NCI-H748 (cell line): ENCODE measurements around the gene HIRIP3.
"Not testable (repeated sequence)": the region's sequence is repeated elsewhere in the genome, so short reads cannot be mapped to it uniquely, and the experiment has no call there.

Experiments used
- DNase-seq: peaks from one replicate; lab custom pipeline; 2025; ENCODE audit not compliant: unreplicated experiment; lab: John Stamatoyannopoulos, UW

Gene HIRIP3

GRCh38 chr16:30017277-30017656 is 21.9 kb upstream of the HIRIP3 start:
- no peak for DNase-seq

DNA sequence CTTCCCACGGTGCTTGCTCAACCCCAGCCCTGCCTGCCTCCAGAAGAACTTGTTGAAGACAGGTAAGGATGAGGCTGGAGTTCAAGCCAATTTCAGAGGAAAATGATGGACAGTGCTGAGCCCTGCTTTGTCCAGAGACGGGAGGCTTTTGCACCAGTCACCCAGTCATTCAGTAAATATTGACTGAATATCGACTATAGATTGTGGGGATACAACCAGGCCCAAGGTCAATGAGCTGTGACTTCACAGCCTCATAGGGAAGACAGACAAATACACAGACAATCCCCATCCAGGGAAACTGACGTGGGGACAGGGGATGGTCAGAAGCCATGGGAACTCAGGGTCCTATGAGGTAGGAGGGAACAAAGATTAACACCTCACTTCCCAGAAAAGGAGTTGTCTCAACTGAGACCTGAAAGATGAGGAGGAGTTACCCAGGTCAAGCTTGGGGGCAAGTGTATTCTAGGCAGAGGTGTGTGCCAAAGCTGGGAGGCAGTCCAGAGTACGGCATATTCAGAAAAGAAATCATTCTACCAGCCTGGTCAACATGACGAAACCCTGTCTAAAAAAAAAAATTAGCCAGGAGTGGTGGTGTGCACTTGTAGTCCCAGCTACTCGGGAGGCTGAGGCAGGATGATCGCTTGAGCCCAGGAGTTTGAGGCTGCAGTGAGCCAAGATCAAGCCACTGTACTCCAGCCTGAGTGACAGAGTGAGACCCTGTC is 21.3 kb upstream of the HIRIP3 start:
- no peak for DNase-seq

- DNase-seq = not testable (repeated sequence)
These were observed 20.0 kb upstream of the HIRIP3 start for GRCh38 chr16:30015450-30015849.

DNA sequence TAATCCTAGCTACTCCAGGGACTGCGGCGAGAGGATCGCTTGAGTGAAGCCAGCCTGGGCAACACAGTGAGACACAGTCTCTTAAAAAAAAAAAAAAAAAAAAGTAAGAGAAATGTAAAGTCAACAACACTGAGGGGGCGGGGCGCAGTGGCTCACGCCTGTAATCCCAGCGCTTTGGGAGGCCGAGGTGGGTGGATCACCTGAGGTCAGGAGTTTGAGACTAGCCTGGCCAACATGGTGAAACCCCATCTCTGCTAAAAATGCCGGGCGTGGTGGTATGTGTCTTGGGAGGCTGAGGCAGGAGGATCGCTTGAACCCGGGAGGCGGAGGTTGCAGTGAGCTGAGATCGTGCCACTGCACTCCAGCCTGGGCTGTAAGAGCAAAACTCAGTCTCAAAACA is 17.2 kb upstream of the HIRIP3 start:
- DNase-seq = not testable (repeated sequence)

- DNase-seq = no peak
These were observed 16.5 kb upstream of the HIRIP3 start for GRCh38 chr16:30011714-30012504.

DNA sequence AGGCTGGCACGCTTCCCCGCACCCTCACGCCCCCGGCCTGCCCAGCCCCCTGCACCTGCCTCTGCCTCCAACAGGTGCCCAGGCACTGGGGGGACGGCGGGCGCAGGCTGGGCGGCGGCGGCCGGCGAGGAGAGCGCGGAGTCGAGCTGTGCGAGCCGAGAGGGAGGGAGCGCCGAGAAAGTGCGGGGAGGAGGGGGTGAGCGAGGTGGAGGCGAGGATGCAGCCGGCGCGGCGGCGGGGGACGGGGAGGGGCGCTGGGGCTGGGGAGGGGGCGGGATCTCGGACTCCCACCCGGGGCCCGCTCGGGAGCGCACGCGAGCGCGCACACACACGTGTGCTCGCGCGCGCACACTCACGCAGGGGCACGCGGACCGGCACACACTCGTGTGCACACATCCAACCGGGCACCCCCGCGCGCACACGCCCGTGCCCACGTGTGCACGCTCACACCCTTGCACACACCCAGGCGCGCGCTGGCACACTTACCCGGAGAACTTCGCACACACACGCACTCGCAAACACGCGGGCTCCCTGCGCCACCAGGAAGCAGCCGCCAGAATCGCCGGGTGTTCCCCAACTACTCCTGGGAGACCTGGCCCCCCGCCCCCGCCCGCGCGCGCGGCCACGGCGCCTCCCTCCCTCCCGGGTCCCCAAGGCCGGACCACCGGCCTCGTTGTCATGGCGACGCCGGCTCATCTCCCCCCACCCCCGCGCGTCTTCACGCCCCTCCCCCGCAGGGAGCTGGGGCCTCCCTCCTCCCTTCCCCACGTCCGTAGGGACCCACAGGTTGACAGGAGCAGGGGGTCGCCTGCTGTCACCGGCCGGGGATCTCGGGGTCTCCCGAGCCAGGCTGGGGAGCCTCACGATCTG is 15.7 kb upstream of the HIRIP3 start, which contains the start of gene DOC2A:
Gene DOC2A, minus strand, starts transcription at position 184 of the 870 bp plus-strand sequence. CDS start 805 bp downstream, outside the sequence.
- peak; percentile 60 for DNase-seq

GRCh38 chr16:30009990-30010843 is 14.8 kb upstream of the HIRIP3 start:
- DNase-seq = no peak

DNA sequence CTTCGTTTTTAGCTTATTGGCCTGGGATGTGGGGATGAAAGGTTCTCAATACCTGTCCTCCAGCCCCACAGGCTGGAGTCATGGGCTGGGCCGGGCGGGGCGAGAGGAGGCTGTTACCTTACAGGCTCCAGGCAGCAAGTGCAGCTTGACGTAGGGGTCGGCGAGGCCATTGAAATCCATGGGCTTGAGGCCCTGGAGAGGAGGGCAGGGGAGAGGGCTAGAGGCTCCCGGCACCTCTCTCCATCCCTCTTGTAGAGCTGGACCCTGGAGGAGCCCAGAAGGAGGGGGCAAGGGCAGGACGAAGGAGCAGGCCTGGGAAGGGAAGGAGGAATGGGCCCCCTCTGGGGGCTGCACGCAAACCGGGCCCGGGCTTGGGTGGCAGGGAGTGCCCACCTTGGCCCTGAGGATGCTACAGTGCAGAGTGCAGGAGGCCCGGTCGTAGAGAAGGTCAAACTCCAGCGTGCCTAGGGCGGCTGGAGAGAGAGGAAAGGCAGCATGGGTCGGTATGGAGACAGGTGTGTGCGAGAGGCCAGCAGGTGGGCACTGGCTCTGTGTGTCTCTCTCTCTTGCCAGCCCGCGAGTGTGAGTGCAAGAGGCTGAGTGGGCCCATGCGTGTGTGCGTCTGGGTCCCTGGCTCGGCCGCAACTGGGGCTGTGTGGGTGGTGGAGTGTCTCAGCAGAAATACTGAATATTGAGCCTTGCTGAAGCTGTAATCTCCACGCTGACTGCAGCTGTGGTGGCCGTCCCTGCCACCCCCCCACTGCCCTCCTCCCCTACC is 13.9 kb upstream of the HIRIP3 start:
- no peak for DNase-seq

DNA sequence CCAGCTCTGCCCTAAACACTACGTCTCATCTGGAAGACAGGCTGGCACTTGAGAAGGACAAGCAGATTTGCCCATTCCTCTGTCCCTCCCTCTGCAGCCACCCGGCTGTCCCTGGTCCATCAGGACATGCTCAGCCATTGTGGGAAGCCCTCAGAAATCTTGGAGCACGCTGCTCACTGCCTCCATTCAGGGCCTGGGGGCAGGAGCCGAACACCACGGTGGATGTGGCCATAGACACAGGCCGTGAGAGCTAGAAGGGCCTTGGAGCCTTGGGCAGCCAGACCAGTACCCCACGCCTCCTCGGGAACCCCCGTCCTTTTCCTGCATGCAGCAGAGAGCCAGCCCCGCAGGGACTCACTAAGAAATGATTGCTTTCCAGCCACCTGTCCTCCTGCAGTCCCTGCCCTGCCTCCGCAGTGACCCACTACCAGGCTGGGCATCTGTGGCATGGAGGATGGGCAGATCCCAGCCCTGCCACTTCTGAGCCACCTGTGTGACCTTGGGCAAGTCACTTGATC is 12.0 kb upstream of the HIRIP3 start:
- DNase-seq = no peak

DNA sequence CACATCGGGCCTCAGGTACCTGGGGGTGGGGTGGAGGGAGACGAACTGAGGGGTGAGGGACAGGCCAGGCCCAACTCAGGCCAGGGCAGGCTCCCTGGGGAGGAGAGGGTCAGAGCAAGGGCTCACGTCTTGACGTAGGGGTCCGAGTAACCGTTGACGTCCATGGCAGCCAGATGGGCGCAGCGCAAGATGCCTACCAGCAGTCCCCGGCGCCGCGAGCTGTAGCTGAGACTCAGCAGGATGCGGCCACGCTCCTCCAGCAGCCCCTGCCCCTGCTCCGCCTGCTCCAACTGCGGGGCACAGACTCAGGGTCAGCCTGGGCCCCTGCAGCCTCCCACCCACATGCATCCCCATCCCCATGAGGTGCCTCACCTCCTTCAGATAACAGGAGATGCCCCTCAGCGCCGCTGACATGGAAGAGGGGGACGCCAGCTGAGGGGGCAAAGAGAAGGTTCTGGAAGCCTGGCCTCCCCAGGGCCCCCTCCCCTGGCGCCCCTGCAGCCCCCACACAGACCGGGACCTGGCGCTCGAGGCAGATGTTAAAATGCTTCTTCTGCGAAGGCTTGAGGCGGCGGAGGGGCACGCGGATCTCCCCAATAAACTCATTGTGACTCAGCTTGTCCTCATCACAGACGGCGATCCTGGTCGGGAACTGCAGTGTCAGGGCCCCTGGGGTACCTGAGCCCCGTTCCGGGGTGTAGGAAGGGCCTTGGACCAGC is 11.4 kb upstream of the HIRIP3 start:
- DNase-seq = no peak

- no peak for DNase-seq
These were observed 10.7 kb upstream of the HIRIP3 start for GRCh38 chr16:30006095-30006473.

- DNase-seq = peak; percentile 17
These were observed 10.1 kb upstream of the HIRIP3 start for GRCh38 chr16:30005341-30006094.

DNA sequence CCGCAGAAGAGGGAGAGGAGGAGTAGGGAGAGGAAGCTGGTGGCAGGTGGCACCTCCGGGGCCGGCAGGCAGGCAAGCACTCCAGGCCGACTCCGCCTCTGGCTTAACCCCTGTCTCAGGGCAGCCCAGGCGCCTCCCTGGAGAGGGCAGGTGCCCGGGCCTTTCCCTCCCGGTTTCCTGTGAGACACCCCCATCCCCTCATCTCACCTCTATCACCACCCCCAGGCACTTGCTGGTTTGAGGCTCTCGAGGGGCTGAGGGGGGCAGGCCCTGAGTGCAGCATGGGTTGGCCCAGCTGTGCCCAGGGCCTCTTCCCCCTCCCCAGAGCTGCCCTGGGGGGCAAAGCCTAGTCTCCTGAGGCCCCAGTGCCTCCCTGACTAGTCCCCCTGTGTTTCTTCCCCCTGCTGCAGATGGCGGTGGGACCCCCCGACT is 9.4 kb upstream of the HIRIP3 start:
- DNase-seq = peak; percentile 15

GRCh38 chr16:30004424-30004776 is 9.0 kb upstream of the HIRIP3 start:
- peak; percentile 8 for DNase-seq

DNA sequence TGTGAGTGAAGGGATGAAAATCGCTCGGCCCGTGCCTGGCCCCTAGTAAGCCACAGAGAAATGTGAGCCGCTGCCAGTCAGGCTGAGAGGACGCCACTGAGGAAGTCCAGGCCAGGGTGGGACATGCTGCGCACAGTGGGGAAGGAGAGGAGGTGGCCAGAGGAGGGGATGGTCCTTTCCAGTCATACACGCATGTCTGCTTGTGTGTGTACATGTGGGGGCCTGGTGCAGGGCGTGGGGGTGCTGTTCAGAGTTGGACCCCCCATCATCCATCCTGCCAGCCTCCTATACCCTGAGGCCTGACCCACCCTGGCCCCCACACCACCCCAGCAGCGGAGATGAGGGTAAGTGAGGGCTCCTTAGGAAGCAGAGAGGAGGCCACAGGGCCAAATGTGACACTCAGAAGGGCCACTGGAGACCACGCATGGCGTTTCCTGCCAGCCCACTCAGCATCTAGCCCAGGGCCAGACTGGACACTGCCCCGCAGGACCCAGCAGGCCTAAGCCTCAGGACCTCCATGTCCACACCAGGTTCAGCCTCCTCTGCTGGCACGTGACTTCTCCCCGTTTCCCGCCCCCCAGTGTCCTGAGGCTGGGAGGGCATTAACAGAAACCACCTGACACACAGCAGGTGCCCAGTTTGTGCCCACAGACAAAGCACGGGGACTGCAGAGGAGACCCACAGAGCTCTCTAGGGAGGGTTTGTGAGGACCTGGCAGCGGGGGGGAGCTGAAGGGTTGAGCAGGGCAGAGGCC is 8.4 kb upstream of the HIRIP3 start:
- DNase-seq = no peak

- no peak for DNase-seq
These were observed 7.4 kb upstream of the HIRIP3 start for GRCh38 chr16:30002614-30003346.
